Mesendoderm (in vitro differentiated cells): ENCODE results near the gene ADD3.

ENCODE experiments used
- DNase-seq: peaks from one replicate; pipeline ENCODE4 v3.0.0; 2013
- H2AK5ac ChIP-seq: 2 replicates; pipeline ENCODE4 v1.6.1; 2013; ENCODE audit warnings: low read length, inconsistent platforms
- H2BK120ac ChIP-seq: 2 replicates; pipeline ENCODE4 v1.6.1; 2013; ENCODE audit warnings: low read depth, mild to moderate bottlenecking, low read length, moderate library complexity, mixed read lengths
- H2BK15ac ChIP-seq: replicated peaks from 2 replicates; pipeline ENCODE4 v1.6.1; 2013; ENCODE audit warnings: low read depth, mild to moderate bottlenecking, moderate library complexity
- H2BK5ac ChIP-seq: 2 replicates; pipeline ENCODE4 v1.6.1; 2013; ENCODE audit warnings: low read length, inconsistent platforms
- H3K18ac ChIP-seq: 2 replicates; pipeline ENCODE4 v1.6.1; 2013; ENCODE audit warnings: mild to moderate bottlenecking, low read length, mixed read lengths
- H3K23ac ChIP-seq: one replicate; pipeline ENCODE4 v1.6.1; 2013; ENCODE audit warnings: low read length
- H3K27ac ChIP-seq: 2 replicates; pipeline ENCODE4 v1.5.1; 2013; ENCODE audit warnings: low read depth, mild to moderate bottlenecking, inconsistent platforms, low read length, moderate library complexity
- H3K27me3 ChIP-seq: 2 replicates; pipeline ENCODE4 v1.6.1; 2013; ENCODE audit warnings: low read length, control low read depth, mild to moderate bottlenecking, inconsistent platforms; ENCODE audit not compliant: insufficient read depth, poor library complexity
- H3K36me3 ChIP-seq: 2 replicates; pipeline ENCODE4 v1.6.1; 2013; ENCODE audit warnings: low read length, inconsistent platforms; ENCODE audit not compliant: control insufficient read depth, insufficient read depth
- H3K4ac ChIP-seq: one replicate; pipeline ENCODE4 v1.6.1; 2013; ENCODE audit warnings: low read depth, mild to moderate bottlenecking, low read length, moderate library complexity
- H3K4me1 ChIP-seq: 2 replicates; pipeline ENCODE4 v1.6.1; 2013; ENCODE audit warnings: low read depth, low read length, inconsistent platforms; ENCODE audit not compliant: control insufficient read depth
- H3K4me2 ChIP-seq: 2 replicates; pipeline ENCODE4 v1.6.1; 2013; ENCODE audit warnings: low read length
- H3K4me3 ChIP-seq: 2 replicates; pipeline ENCODE4 v1.5.1; 2013; ENCODE audit warnings: mild to moderate bottlenecking, low read length
- H3K56ac ChIP-seq: one replicate; pipeline ENCODE4 v1.6.1; 2013; ENCODE audit warnings: low read length
- H3K79me1 ChIP-seq: 2 replicates; pipeline ENCODE4 v1.6.1; 2013; ENCODE audit warnings: low read length, inconsistent platforms
- H3K79me2 ChIP-seq: 2 replicates; pipeline ENCODE4 v1.6.1; 2013; ENCODE audit warnings: mild to moderate bottlenecking, low read length; ENCODE audit not compliant: control insufficient read depth, insufficient read depth
- H3K9ac ChIP-seq: 2 replicates; pipeline ENCODE4 v1.6.1; 2013; ENCODE audit warnings: low read length, inconsistent platforms
- H4K5ac ChIP-seq: one replicate; pipeline ENCODE4 v1.6.1; 2013; ENCODE audit warnings: low read length
- H4K8ac ChIP-seq: one replicate; pipeline ENCODE4 v1.6.1; 2013; ENCODE audit warnings: low read depth, mild to moderate bottlenecking, control low read depth, low read length, moderate library complexity
- WGBS: extraction: QIAGEN DNeasy Blood & Tissue Kit; methylation state at CpG from one replicate; pipeline ENCODE4 v1.1.7; 2013; ENCODE audit warnings: low lambda C conversion rate, missing lambda C conversion rate; ENCODE audit not compliant: insufficient coverage; ENCODE audit errors: extremely low coverage; 5-methylcytosine and 5-hydroxymethylcytosine counted together

The ADD3 gene

DNA sequence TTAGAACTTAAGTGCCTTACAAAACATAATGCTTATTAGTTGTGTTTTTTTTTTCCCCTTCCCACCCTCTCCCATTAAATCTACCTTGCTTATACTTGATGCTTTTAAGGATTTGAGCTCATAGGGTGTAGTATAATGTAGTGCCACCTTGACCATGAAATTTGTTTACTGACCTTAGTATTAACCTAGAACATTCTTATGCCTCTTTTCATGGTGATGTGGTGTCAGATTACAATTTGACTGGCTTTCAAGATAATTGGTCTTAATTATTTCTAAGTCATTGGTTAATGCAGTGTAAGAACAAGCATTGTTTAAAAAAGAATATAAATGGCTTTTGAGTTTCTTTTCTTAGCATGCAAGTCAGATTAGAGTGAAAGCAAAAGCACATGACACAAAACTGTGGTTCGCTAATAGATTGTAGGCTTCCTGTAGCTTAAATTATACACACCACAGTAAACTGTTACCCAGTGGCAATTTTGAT is 61.8 kb downstream of the ADD3 start:
- no peak overlapping the region for H2BK15ac ChIP-seq
- H3K79me2 ChIP-seq: peaks cover 1% of the 10 kb centered on the region
- DNase-seq: no peak
- no peak overlapping the region for H2AK5ac ChIP-seq
- H3K4me2 ChIP-seq: no peak overlapping the region
- H3K23ac ChIP-seq: no peak overlapping the region
- WGBS: no CpG with 5 or more reads among the region's 1 CpG
- H2BK120ac ChIP-seq: no peak overlapping the region
- no peak overlapping the region for H3K4ac ChIP-seq
- no peak overlapping the region for H2BK5ac ChIP-seq
- H3K18ac ChIP-seq: no peak overlapping the region
- H3K79me1 ChIP-seq: peaks cover 1% of the 10 kb centered on the region
- H3K27ac ChIP-seq: no peak overlapping the region
- H3K4me1 ChIP-seq: peaks cover 10% of the 10 kb centered on the region
- no peak overlapping the region for H4K5ac ChIP-seq
- no peak overlapping the region for H4K8ac ChIP-seq
- H3K9ac ChIP-seq: no peak overlapping the region
- no peaks in the 10 kb centered on the region for H3K27me3 ChIP-seq
- H3K56ac ChIP-seq: no peak overlapping the region
- H3K36me3 ChIP-seq: no peaks in the 10 kb centered on the region
- H3K4me3 ChIP-seq: no peak overlapping the region

DNA sequence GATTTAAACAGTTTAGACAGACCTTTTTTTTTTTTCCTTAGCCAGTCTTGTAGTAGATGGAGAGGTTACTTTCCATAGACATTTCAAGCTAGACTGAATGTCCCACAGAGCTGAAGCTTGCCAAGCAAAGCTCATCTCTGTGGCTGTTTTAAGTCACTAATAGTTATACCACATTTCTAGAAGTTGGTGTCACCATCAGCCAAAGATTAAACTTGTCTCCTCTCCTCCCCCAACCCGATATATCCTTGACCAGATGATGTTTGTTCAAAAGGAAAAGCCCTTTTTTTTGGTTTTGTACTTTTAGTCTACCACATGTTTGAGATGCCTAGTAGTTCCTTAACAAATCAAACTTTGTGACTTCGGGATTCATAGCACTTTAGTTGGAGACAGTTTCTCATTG is 66.1 kb downstream of the ADD3 start:
- Histone ChIP-seq H3K4me3 (no peak overlapping the region), H4K8ac (no peak overlapping the region), H3K23ac (no peak overlapping the region), H4K5ac (no peak overlapping the region), H2BK120ac (no peak overlapping the region), H3K36me3 (no peaks in the 10 kb centered on the region), H2BK5ac (no peak overlapping the region), H2AK5ac (no peak overlapping the region), H3K18ac (peak overlapping the region; percentile 65), H3K27me3 (no peaks in the 10 kb centered on the region), H3K79me2 (peaks cover 3% of the 10 kb centered on the region), H3K56ac (peak overlapping the region; percentile 0), H3K4me1 (peaks cover 9% of the 10 kb centered on the region), H3K4ac (no peak overlapping the region), H3K27ac (no peak overlapping the region), H3K4me2 (no peak overlapping the region), H3K79me1 (peaks cover 5% of the 10 kb centered on the region), H3K9ac (no peak overlapping the region), H2BK15ac (no peak overlapping the region)
- WGBS: no CpG with 5 or more reads among the region's 2 CpGs
- DNase-seq: no peak

DNA sequence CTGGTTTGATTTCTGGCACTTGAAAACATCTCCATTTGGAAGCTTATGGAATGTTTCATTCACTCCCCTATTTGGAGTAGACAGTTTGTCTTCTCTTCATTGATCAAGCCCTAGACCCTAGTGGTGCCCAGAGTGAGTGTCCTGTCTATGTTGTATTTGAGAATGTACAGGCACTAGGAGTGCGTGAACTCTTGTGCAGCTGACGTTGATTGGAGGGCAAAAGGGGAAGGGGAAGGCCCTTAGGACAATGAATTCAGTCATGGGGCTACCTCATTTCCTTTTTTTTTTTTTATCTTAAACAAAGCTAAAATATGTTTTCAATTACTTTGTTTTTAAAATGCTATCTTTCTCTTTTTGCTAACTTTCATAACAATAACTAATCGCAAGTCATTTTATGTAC is 66.5 kb downstream of the ADD3 start:
- Histone ChIP-seq H3K4me2 (no peak overlapping the region), H3K4ac (no peak overlapping the region), H3K79me2 (peaks cover 3% of the 10 kb centered on the region), H3K23ac (peak overlapping the region; percentile 39), H2BK15ac (no peak overlapping the region), H3K56ac (peak overlapping the region; percentile 34), H3K9ac (no peak overlapping the region), H3K27ac (no peak overlapping the region), H3K4me3 (no peak overlapping the region), H2BK5ac (no peak overlapping the region), H3K36me3 (no peaks in the 10 kb centered on the region), H4K8ac (no peak overlapping the region), H3K4me1 (peaks cover 9% of the 10 kb centered on the region), H3K27me3 (no peaks in the 10 kb centered on the region), H3K18ac (peak overlapping the region; percentile 23), H2BK120ac (no peak overlapping the region), H3K79me1 (peaks cover 5% of the 10 kb centered on the region), H4K5ac (no peak overlapping the region), H2AK5ac (no peak overlapping the region)
- DNase-seq: no peak
- WGBS: 100% methylated on average over 1 of the region's 3 CpGs

DNA sequence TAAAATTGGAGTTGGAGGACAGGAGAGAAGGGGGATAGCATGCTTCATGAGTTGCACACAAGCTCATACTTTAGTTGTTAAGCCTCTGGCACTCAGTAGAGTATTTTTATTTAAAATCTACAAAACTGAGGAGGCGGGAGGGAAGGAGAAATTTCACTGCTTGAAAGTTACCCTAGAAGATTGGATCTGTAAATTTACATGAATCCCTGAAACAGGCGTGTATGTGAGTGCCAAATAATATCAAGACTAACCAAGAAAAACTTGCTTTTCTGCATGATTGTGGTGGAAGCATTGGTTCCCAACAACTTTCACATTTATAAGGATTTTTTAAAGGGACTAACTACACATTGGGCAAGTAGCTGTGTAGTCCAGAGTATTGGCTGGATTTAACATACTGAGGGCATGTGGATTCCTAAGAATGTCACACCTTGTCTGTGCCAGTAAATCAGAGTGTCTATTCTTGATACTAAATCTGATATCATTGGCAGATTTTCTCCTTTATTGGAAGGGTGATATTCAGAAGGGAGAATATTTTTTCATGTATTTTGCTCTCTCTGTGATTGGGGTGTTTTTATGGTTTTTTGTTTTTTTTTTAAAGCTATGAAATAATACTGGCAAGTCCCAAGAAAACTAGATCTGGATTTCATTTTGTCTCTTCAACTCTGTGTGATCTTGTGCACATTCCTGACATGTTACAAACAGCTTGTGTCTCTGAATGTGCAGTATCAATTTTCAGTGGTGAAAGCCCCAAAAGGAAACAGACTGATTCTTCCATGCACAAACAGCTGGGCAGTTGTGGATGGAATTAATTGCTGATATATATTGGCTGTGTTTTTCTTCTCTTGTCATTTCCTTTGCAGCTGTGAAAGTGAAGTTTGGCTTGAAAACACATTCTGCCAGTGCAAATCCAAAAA is 67.2 kb downstream of the ADD3 start:
- Histone ChIP-seq H3K56ac (peak overlapping the region; percentile 17), H3K79me2 (peaks cover 3% of the 10 kb centered on the region), H2BK120ac (no peak overlapping the region), H3K18ac (peak overlapping the region; percentile 60), H3K4ac (no peak overlapping the region), H4K8ac (no peak overlapping the region), H2BK15ac (no peak overlapping the region), H3K79me1 (peaks cover 8% of the 10 kb centered on the region), H4K5ac (no peak overlapping the region), H3K4me1 (peaks cover 7% of the 10 kb centered on the region), H2AK5ac (no peak overlapping the region), H3K4me2 (no peak overlapping the region), H3K27ac (no peak overlapping the region), H3K36me3 (no peaks in the 10 kb centered on the region), H3K4me3 (no peak overlapping the region), H3K23ac (no peak overlapping the region), H3K27me3 (no peaks in the 10 kb centered on the region), H2BK5ac (no peak overlapping the region), H3K9ac (no peak overlapping the region)
- peak; percentile 58 for DNase-seq
- WGBS: no CpG with 5 or more reads among the region's 2 CpGs

GRCh38 chr10:110075686-110076085 is 67.9 kb downstream of the ADD3 start:
- H3K4ac ChIP-seq: no peak overlapping the region
- no peak overlapping the region for H3K9ac ChIP-seq
- no peak overlapping the region for H3K56ac ChIP-seq
- H3K23ac ChIP-seq: no peak overlapping the region
- no peak for DNase-seq
- no peak overlapping the region for H3K27ac ChIP-seq
- H3K27me3 ChIP-seq: no peaks in the 10 kb centered on the region
- no peak overlapping the region for H2BK5ac ChIP-seq
- H2BK15ac ChIP-seq: no peak overlapping the region
- H3K4me1 ChIP-seq: peaks cover 7% of the 10 kb centered on the region
- no peak overlapping the region for H3K4me3 ChIP-seq
- no peak overlapping the region for H2BK120ac ChIP-seq
- peaks cover 3% of the 10 kb centered on the region for H3K79me2 ChIP-seq
- no peaks in the 10 kb centered on the region for H3K36me3 ChIP-seq
- H4K5ac ChIP-seq: no peak overlapping the region
- H2AK5ac ChIP-seq: no peak overlapping the region
- H3K18ac ChIP-seq: peak overlapping the region; percentile 60
- H3K4me2 ChIP-seq: no peak overlapping the region
- peaks cover 8% of the 10 kb centered on the region for H3K79me1 ChIP-seq
- no peak overlapping the region for H4K8ac ChIP-seq
